ENCODE measurements around the gene ABCB10.

DNA sequence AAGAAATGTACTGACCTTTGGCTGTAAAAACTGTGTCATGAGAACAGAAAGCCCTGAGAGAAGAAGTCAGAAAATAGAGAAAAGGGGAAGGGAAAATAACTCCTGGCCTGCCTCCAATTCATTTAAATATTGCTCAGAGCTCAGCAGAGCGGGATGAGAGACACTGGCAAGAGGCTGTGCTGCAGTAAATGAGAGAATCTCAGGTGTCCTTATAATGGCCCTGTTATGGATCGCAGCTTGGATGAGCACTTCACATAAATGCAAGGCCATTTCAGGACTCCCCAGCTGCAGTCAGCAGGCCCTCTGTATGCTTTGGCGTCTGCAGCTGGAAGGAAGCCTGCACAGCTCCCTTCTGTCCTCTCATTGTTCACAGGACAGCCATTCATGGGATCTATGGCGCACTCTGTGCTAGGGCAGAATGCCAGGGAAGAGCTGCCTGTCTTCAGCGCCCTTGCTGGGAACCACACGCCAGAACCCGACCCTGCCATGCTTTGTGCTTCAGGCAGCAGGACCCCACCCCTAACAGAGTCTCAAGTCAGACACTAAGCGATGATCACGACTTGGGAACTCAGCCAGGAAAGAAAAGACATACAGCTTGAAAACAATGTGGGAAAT lies 20.7 kb upstream of the ABCB10 start:
- no peak for TF ChIP-seq MAX (IDR thresholded peaks at IDR 0.05)
- TF ChIP-seq CEBPB (IDR thresholded peaks at IDR 0.05) = no peak
- no peak for TF ChIP-seq TEAD4 (IDR thresholded peaks at IDR 0.05)
- no peak for TF ChIP-seq TAF1 (IDR thresholded peaks at IDR 0.05; ENCODE audit: low read depth)
- TF ChIP-seq REST (IDR thresholded peaks at IDR 0.05; ENCODE audit: low read depth) = no peak
- no peak for TF ChIP-seq YY1 (IDR thresholded peaks at IDR 0.05; ENCODE audit: low read depth)
